ENCODE data around the gene EXOC4.

DNA sequence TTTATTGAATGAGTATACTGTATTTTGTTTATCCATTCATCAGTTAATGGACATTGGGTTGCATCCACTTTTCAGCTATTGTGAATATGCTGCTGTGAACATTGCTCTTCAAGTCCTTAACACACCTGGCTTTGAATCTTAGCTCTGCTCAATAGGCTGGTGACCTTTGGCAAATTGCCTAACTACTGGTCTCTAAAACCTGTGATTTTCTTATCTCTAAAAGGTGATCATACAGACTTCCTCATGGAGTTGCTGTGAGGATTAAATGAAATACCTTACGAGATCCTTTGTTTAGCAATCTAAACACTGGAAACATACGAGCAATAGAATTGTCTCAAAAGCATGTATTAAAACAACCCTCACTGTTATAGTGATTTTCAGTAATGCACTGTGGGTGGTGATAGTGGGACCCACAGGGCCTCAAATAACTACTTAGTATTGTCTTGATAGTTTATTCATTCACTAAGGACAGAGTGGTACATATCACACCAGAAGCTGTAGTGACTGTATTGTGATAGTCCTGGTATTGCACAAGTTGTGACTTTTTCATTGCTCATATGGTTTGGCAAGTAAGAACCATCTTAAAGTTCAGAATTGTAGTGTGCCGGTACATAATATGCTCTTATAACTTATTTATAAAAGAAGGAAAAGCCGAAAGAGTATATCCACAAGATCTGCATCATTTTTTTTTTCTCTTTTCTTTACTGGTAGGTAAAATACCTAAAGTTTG lies 257.6 kb downstream of the EXOC4 start:
- TF ChIP-seq GATA2 (IDR thresholded peaks at IDR 0.05; ENCODE audit: low read depth, low read length) (no peak), GATA3 (IDR thresholded peaks at IDR 0.05; ENCODE audit: low read depth, low read length) (no peak)

Measured in SH-SY5Y (cell line).